ENCODE data around the gene HTR3D. TPM values are rescaled to one million over a fixed set of nuclear protein-coding genes. Genes with fewer than 3 reads are reported as not detected.

HTR3D gene
- total RNA-seq, 1 experiment from 2014 or later: not detected

DNA sequence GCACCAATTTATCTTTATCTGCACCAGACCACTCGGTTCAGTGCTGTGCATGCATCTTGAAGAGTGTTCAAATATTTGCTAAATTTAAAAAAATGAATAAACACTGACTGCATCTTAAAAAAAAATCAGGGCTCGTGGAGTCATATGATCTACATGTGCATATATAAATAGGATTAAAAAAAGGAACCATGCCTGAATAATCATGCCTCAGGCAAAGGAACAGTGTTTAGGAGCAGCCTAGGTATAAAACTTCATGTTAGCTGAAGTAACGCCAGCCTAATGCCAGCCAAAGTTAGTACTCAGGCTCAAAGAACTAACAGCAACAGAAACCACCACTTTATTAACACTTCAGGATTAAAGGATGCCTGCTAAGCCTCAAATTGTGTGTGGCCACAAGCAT is 23.4 kb upstream of the HTR3D start (continued):
- TF ChIP-seq, protein P1, sequence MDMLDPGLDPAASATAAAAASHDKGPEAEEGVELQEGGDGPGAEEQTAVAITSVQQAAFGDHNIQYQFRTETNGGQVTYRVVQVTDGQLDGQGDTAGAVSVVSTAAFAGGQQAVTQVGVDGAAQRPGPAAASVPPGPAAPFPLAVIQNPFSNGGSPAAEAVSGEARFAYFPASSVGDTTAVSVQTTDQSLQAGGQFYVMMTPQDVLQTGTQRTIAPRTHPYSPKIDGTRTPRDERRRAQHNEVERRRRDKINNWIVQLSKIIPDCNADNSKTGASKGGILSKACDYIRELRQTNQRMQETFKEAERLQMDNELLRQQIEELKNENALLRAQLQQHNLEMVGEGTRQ (CRISPR knock-in tag; IDR thresholded peaks at IDR 0.05): no peak
- TF ChIP-seq ZNF263 (CRISPR knock-in tag; IDR thresholded peaks at IDR 0.05; ENCODE audit: low read depth) (no peak), SP1 (CRISPR knock-in tag; conservative IDR thresholded peaks at IDR 0.05) (no peak), NR1H2 (CRISPR knock-in tag; IDR thresholded peaks at IDR 0.05) (no peak), PRRX2 (CRISPR knock-in tag; IDR thresholded peaks at IDR 0.05) (no peak), ZNF121 (CRISPR knock-in tag; IDR thresholded peaks at IDR 0.05) (no peak), EMX1 (CRISPR knock-in tag; IDR thresholded peaks at IDR 0.05) (no peak)
- TF ChIP-seq, protein P2, sequence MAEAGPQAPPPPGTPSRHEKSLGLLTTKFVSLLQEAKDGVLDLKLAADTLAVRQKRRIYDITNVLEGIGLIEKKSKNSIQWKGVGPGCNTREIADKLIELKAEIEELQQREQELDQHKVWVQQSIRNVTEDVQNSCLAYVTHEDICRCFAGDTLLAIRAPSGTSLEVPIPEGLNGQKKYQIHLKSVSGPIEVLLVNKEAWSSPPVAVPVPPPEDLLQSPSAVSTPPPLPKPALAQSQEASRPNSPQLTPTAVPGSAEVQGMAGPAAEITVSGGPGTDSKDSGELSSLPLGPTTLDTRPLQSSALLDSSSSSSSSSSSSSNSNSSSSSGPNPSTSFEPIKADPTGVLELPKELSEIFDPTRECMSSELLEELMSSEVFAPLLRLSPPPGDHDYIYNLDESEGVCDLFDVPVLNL (CRISPR knock-in tag; IDR thresholded peaks at IDR 0.05; ENCODE audit: borderline replicate concordance, low read depth): no peak
- TF ChIP-seq, protein P3, sequence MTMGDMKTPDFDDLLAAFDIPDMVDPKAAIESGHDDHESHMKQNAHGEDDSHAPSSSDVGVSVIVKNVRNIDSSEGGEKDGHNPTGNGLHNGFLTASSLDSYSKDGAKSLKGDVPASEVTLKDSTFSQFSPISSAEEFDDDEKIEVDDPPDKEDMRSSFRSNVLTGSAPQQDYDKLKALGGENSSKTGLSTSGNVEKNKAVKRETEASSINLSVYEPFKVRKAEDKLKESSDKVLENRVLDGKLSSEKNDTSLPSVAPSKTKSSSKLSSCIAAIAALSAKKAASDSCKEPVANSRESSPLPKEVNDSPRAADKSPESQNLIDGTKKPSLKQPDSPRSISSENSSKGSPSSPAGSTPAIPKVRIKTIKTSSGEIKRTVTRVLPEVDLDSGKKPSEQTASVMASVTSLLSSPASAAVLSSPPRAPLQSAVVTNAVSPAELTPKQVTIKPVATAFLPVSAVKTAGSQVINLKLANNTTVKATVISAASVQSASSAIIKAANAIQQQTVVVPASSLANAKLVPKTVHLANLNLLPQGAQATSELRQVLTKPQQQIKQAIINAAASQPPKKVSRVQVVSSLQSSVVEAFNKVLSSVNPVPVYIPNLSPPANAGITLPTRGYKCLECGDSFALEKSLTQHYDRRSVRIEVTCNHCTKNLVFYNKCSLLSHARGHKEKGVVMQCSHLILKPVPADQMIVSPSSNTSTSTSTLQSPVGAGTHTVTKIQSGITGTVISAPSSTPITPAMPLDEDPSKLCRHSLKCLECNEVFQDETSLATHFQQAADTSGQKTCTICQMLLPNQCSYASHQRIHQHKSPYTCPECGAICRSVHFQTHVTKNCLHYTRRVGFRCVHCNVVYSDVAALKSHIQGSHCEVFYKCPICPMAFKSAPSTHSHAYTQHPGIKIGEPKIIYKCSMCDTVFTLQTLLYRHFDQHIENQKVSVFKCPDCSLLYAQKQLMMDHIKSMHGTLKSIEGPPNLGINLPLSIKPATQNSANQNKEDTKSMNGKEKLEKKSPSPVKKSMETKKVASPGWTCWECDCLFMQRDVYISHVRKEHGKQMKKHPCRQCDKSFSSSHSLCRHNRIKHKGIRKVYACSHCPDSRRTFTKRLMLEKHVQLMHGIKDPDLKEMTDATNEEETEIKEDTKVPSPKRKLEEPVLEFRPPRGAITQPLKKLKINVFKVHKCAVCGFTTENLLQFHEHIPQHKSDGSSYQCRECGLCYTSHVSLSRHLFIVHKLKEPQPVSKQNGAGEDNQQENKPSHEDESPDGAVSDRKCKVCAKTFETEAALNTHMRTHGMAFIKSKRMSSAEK (CRISPR knock-in tag; IDR thresholded peaks at IDR 0.05; ENCODE audit: borderline replicate concordance): no peak
- TF ChIP-seq, protein P4, sequence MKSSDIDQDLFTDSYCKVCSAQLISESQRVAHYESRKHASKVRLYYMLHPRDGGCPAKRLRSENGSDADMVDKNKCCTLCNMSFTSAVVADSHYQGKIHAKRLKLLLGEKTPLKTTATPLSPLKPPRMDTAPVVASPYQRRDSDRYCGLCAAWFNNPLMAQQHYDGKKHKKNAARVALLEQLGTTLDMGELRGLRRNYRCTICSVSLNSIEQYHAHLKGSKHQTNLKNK (CRISPR knock-in tag; IDR thresholded peaks at IDR 0.05): no peak

DNA sequence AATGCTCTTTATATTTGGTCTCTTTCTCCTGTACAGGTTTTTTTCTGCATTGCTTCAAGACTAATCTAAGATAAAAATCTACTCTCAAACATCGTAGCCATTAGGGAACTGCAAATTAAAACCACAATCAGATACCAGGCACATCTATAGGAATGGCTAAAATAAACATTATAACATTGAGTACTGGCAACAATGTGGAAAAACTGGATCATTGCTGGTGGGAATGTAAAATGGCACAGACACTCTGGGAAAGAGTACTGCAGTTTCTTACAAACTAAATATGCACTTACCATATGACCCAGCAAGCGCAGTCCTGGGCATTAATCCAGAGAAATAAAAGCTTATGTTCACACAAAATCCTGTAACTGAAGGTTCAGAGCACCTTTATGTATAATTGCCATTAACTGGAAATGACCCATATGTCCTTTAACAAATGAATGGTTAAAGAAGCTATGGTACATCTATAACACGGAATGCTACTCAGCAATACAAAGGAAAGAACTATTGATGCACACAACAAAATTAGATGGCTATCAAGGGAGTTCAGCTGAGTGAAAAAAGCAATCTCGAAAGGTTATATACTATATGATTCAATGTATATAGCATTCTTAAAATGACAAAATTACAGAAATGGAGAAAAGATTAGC is 20.2 kb upstream of the HTR3D start:
- peaks cover 33% of the 10 kb centered on the region for H3K36me3 Mint-ChIP-seq
- H3K9me3 Mint-ChIP-seq: peaks cover 3% of the 10 kb centered on the region; the same call in 1 of the 2 replicates
- ChIA-PET POLR2A (no interaction called here), CTCF (no interaction called here)
- no peak for TF ChIP-seq CBFB (CRISPR knock-in tag; IDR thresholded peaks at IDR 0.05; ENCODE audit: low read depth)
- TF ChIP-seq RORB (CRISPR knock-in tag; IDR thresholded peaks at IDR 0.05): no peak
- TF ChIP-seq, protein P2 (CRISPR knock-in tag; IDR thresholded peaks at IDR 0.05; ENCODE audit: borderline replicate concordance, low read depth): no peak
- TF ChIP-seq CREB1 (CRISPR knock-in tag; IDR thresholded peaks at IDR 0.05): no peak
- TF ChIP-seq FOXJ3 (CRISPR knock-in tag; IDR thresholded peaks at IDR 0.05; ENCODE audit: borderline replicate concordance): no peak
- no peaks in the 10 kb centered on the region for H3K27me3 Mint-ChIP-seq (ENCODE audit: low read depth)
- no peak overlapping the region for H3K4me3 Mint-ChIP-seq
- DNase-seq (ENCODE audit: low spot score) (no peak), ATAC-seq (no peak)
- H3K4me1 Mint-ChIP-seq: peaks cover 16% of the 10 kb centered on the region
- no peak overlapping the region for H3K27ac Mint-ChIP-seq

Measured in WTC11 (cell line).